H1 (cell line): ENCODE data around the gene CSF3R. TPM values are rescaled to one million over a fixed set of nuclear protein-coding genes. Genes with fewer than 3 reads are reported as not detected.

Source experiments
- CTCF ChIA-PET: fragments of 300-600 bp; sonication (Branson Sonifier 250); formaldehyde crosslinking; loops from one replicate; lab custom pipeline; 2021; ENCODE audit not compliant: partially characterized antibody; lab: Charles Lee
- POLR2A ChIA-PET: fragments of 300-600 bp; sonication (Branson Sonifier 250); formaldehyde crosslinking; loops from one replicate; lab custom pipeline; 2021; ENCODE audit warnings: inconsistent platforms; ENCODE audit not compliant: partially characterized antibody; lab: Charles Lee
- DNase-seq, 2 experiments: peaks; one replicate each; pipeline versions ENCODE4 v3.0.0 to v3.0.0-alpha.2; 2010 to 2022; ENCODE audit warnings: low spot score in 2 of 2, low read depth in 1 of 2, mixed read lengths in 1 of 2
- FAIRE-seq: peaks from 2 replicates; lab custom pipeline; 2011; peaks lifted over from hg19 to GRCh38; lab: Jason Lieb, UNC
- H2AFZ ChIP-seq: 2 replicates; pipeline ENCODE4 v1.8.1; 2012; ENCODE audit warnings: low read length, inconsistent platforms
- H2AK5ac ChIP-seq: 2 replicates; pipeline ENCODE4 v1.6.1; 2013; ENCODE audit warnings: low read depth, low read length
- H2BK120ac ChIP-seq: replicated peaks from 2 replicates; pipeline ENCODE3; 2013; ENCODE audit warnings: low read depth, low read length, inconsistent platforms
- H2BK12ac ChIP-seq: 2 replicates; pipeline ENCODE4 v1.6.1; 2013; ENCODE audit warnings: low read depth, low read length
- H2BK15ac ChIP-seq: 2 replicates; pipeline ENCODE4 v1.6.1; 2013; ENCODE audit warnings: low read length
- H2BK20ac ChIP-seq: 2 replicates; pipeline ENCODE4 v1.6.1; 2013; ENCODE audit warnings: low read length
- H2BK5ac ChIP-seq: 2 replicates; pipeline ENCODE4 v1.6.1; 2013; ENCODE audit warnings: low read depth, low read length
- H3K14ac ChIP-seq: 2 replicates; pipeline ENCODE4 v1.6.1; 2013; ENCODE audit warnings: inconsistent platforms; ENCODE audit not compliant: insufficient read length
- H3K18ac ChIP-seq: 2 replicates; pipeline ENCODE4 v1.6.1; 2013; ENCODE audit warnings: low read length; ENCODE audit errors: extremely low read depth
- H3K23ac ChIP-seq: 2 replicates; pipeline ENCODE4 v1.6.1; 2013; ENCODE audit warnings: inconsistent platforms; ENCODE audit not compliant: insufficient read length
- H3K23me2 ChIP-seq: 2 replicates; pipeline ENCODE4 v1.6.1; 2013; ENCODE audit warnings: low read depth, low read length
- H3K27ac ChIP-seq: 2 replicates; pipeline ENCODE4 v1.6.1; 2011; ENCODE audit warnings: low read depth, low read length, inconsistent platforms
- H3K27me3 ChIP-seq, 4 experiments: replicated peaks in 1 of 4; 1 replicate in 1 of 4; 2 replicates in 3 of 4; pipeline versions ENCODE4 v1.6.1 to v1.8.1; 2011 to 2013; ENCODE audit warnings: low read length in 3 of 4, mild to moderate bottlenecking in 3 of 4, inconsistent platforms in 2 of 4, mixed read lengths in 2 of 4, moderate library complexity in 1 of 4; ENCODE audit not compliant: control insufficient read depth in 3 of 4, insufficient read depth in 3 of 4; ENCODE audit errors: extremely low read depth in 1 of 4
- H3K36me3 ChIP-seq, 4 experiments: 2 replicates each; pipeline versions ENCODE4 v1.6.1 to v1.8.1; 2011 to 2013; ENCODE audit warnings: mild to moderate bottlenecking in 4 of 4, low read length in 3 of 4, moderate library complexity in 2 of 4, control low read depth in 1 of 4, inconsistent platforms in 1 of 4; ENCODE audit not compliant: insufficient read depth in 4 of 4, control insufficient read depth in 2 of 4
- H3K4ac ChIP-seq: replicated peaks from 2 replicates; pipeline ENCODE3; 2013; ENCODE audit warnings: low read length, low read depth, mixed read lengths, inconsistent platforms; ENCODE audit not compliant: insufficient read length
- H3K4me1 ChIP-seq, 4 experiments: replicated peaks in 1 of 4; 1 replicate in 1 of 4; 2 replicates in 3 of 4; pipeline versions ENCODE4 v1.6.1 to v1.8.1; 2011 to 2013; ENCODE audit warnings: low read length in 3 of 4, inconsistent platforms in 2 of 4, mixed read lengths in 1 of 4; ENCODE audit not compliant: insufficient read depth in 4 of 4, control insufficient read depth in 3 of 4
- H3K4me2 ChIP-seq, 2 experiments: 2 replicates each; pipeline versions ENCODE4 v1.6.1 to v1.8.1; 2011 to 2013; ENCODE audit warnings: low read depth in 2 of 2, low read length in 2 of 2, control low read depth in 1 of 2, inconsistent platforms in 1 of 2, mild to moderate bottlenecking in 1 of 2; ENCODE audit not compliant: insufficient read depth in 1 of 2
- H3K4me3 ChIP-seq, 4 experiments: fragments of 200-600, 300-600 bp in 1 of 4; sonication (generic), shearing (Covaris generic), sonication (Bioruptor Twin) in 1 of 4; 2 replicates each; pipeline versions ENCODE4 v1.5.1 to v1.8.1; 2011 to 2016; ENCODE audit warnings: low read length in 4 of 4, low read depth in 3 of 4, control low read depth in 2 of 4, inconsistent platforms in 2 of 4, mild to moderate bottlenecking in 2 of 4, mixed read lengths in 1 of 4, moderate library complexity in 1 of 4; ENCODE audit not compliant: insufficient read depth in 2 of 4; ENCODE audit errors: extremely low read depth in 1 of 4
- H3K56ac ChIP-seq: replicated peaks from 2 replicates; pipeline ENCODE3; 2013; ENCODE audit warnings: low read depth, mild to moderate bottlenecking, mixed read lengths, low read length, inconsistent platforms; ENCODE audit not compliant: insufficient read length
- H3K79me1 ChIP-seq: 2 replicates; pipeline ENCODE4 v1.6.1; 2013; ENCODE audit warnings: low read depth, low read length, control low read depth
- H3K79me2 ChIP-seq, 2 experiments: 2 replicates each; pipeline versions ENCODE4 v1.6.1 to v1.8.1; 2012 to 2013; ENCODE audit warnings: low read length in 2 of 2, mild to moderate bottlenecking in 2 of 2, inconsistent platforms in 1 of 2; ENCODE audit not compliant: insufficient read depth in 2 of 2, control insufficient read depth in 1 of 2
- H3K9ac ChIP-seq, 4 experiments: replicated peaks in 1 of 4; 1 replicate in 1 of 4; 2 replicates in 3 of 4; pipeline versions ENCODE4 v1.6.1 to v1.8.1; 2011 to 2013; ENCODE audit warnings: low read depth in 3 of 4, low read length in 3 of 4, control low read depth in 2 of 4, mild to moderate bottlenecking in 2 of 4, moderate library complexity in 2 of 4, inconsistent platforms in 1 of 4; ENCODE audit errors: extremely low read depth in 1 of 4
- H3K9me3 ChIP-seq, 2 experiments: 2 replicates each; pipeline versions ENCODE4 v1.6.1 to v1.8.1; 2012 to 2013; ENCODE audit warnings: mild to moderate bottlenecking in 2 of 2, moderate library complexity in 2 of 2, control low read depth in 1 of 2, inconsistent platforms in 1 of 2, low read depth in 1 of 2, low read length in 1 of 2, mixed read lengths in 1 of 2; ENCODE audit not compliant: insufficient read depth in 2 of 2
- H4K20me1 ChIP-seq, 2 experiments: replicated peaks in 1 of 2; 2 replicates each; pipeline versions ENCODE3 to v1.8.1; 2011 to 2013; ENCODE audit warnings: inconsistent platforms in 2 of 2, low read length in 2 of 2, mild to moderate bottlenecking in 1 of 2; ENCODE audit not compliant: insufficient read depth in 2 of 2, control insufficient read depth in 1 of 2
- H4K5ac ChIP-seq: 2 replicates; pipeline ENCODE4 v1.6.1; 2013; ENCODE audit warnings: low read length, low read depth, mixed read lengths, inconsistent platforms; ENCODE audit not compliant: insufficient read length
- H4K8ac ChIP-seq: 2 replicates; pipeline ENCODE4 v1.8.0; 2013; ENCODE audit warnings: mild to moderate bottlenecking, moderate library complexity, low read length, inconsistent platforms; ENCODE audit not compliant: insufficient read depth; ENCODE audit errors: extremely low read depth
- H4K91ac ChIP-seq: replicated peaks from 2 replicates; pipeline ENCODE3; 2013; ENCODE audit warnings: low read length, mixed read lengths, inconsistent platforms; ENCODE audit not compliant: insufficient read length
- SP4 ChIP-seq: IDR thresholded peaks from 2 replicates; pipeline ENCODE4 v1.6.1; 2012; ENCODE audit warnings: low read length, inconsistent platforms
- WGBS, 2 experiments: shearing (Covaris generic) in 1 of 2; methylation state at CpG; one replicate each; pipeline versions ENCODE4 v1.1.6 to v1.1.7; 2013 to 2015; ENCODE audit warnings: low lambda C conversion rate in 2 of 2, mixed read lengths in 2 of 2, inconsistent platforms in 1 of 2, low coverage in 1 of 2, missing lambda C conversion rate in 1 of 2; ENCODE audit not compliant: insufficient replicate concordance in 2 of 2, insufficient coverage in 1 of 2, insufficient read length in 1 of 2; ENCODE audit errors: extremely low coverage in 1 of 2, missing lambda C conversion rate in 1 of 2; 5-methylcytosine and 5-hydroxymethylcytosine counted together
- polyA plus RNA-seq, 7 experiments: library from polyadenylated mRNA; depleted of rRNA in 3 of 7; stranded (reverse) in 5 of 7; unstranded in 2 of 7; fragments of >200 nt in 5 of 7; fragments of 200-250 nt in 2 of 7; gene quantifications; 1 replicate in 5 of 7; 2 replicates in 1 of 7; 4 replicates in 1 of 7; pipeline versions ENCODE4 v1.2.1 to v1.2.3, GENCODE V29; 2011 to 2013; ENCODE audit warnings: missing spikeins in 2 of 7, mixed read lengths in 2 of 7
- total RNA-seq: library from RNA; stranded (reverse); fragmentation: NEBNext Ultra II Directional; extraction: Animal tissue kit (Norgen Biotek cat#: 25700); gene quantifications from 2 replicates; pipeline ENCODE4 v1.2.1, GENCODE V29; 2021

Gene CSF3R
- total and polyA plus RNA-seq, 2 of the 8 experiments (the other 6 are each of a cell fraction or from before 2014, with no cell fraction given): not detected

GRCh38 chr1:36472656-36473055 lies 10.1 kb downstream of the CSF3R start:
- Histone ChIP-seq H3K4me2 (no peak overlapping the region), H4K5ac (no peak overlapping the region), H3K4me3 (no peak overlapping the region), H3K23me2 (no peaks in the 10 kb centered on the region), H2AK5ac (no peak overlapping the region), H3K9me3 (no peaks in the 10 kb centered on the region), H3K56ac (no peak overlapping the region), H2BK120ac (no peak overlapping the region), H2BK20ac (no peak overlapping the region), H3K79me2 (no peaks in the 10 kb centered on the region), H3K9ac (no peak overlapping the region), H3K23ac (no peak overlapping the region), H3K14ac (no peak overlapping the region), H3K4ac (no peak overlapping the region), H3K27ac (no peak overlapping the region), H4K8ac (no peak overlapping the region), H2BK5ac (no peak overlapping the region), H2BK12ac (no peak overlapping the region), H3K27me3 (peaks cover 0 to 6% (median 1%) of the 10 kb centered on the region in 4 experiments; a peak in 4 of 7 replicates), H3K4me1 (no peaks in the 10 kb centered on the region), H4K20me1 (no peaks in the 10 kb centered on the region), H2AFZ (no peak overlapping the region), H2BK15ac (no peak overlapping the region), H3K18ac (no peak overlapping the region), H3K36me3 (no peaks in the 10 kb centered on the region), H4K91ac (no peak overlapping the region), H3K79me1 (no peaks in the 10 kb centered on the region)
- no peak for TF ChIP-seq SP4
- FAIRE-seq: no peak
- DNase-seq: no peak
- POLR2A ChIA-PET: interaction anchor here (0.7 to 1.4 kb wide), 2 partner anchors 9 to 11 kb away, joined by 3 to 6 read pairs; partner anchors contain the start of gene MRPS15
- 87% methylated on average over 6 of the region's 6 CpGs; no CpG with 5 or more reads in 1 of the 2 experiments for WGBS, 2 experiments
- CTCF ChIA-PET: interaction anchor here (1.3 to 1.4 kb wide), 3 partner anchors 14 to 481 kb away, joined by 3 to 4 read pairs (median 3); no protein-coding TSS in a partner anchor
